SH-SY5Y (cell line): ENCODE data around the gene WWP2.

Experiments used
- GATA2 ChIP-seq: IDR thresholded peaks from 2 replicates; pipeline ENCODE4 v1.6.1; 2011; ENCODE audit warnings: mild to moderate bottlenecking, low read depth, low read length
- GATA3 ChIP-seq: IDR thresholded peaks from 2 replicates; pipeline ENCODE4 v1.6.1; 2011; ENCODE audit warnings: low read depth, mild to moderate bottlenecking, low read length, moderate library complexity

GRCh38 chr16:69754143-69754468, 8.0 kb upstream of the WWP2 start:
- TF ChIP-seq GATA3 (no peak), GATA2 (no peak)
